Body of pancreas (tissue), 4 donors: ENCODE results near the gene HNRNPDL. TPM values are rescaled to one million over a fixed set of nuclear protein-coding genes. Genes with fewer than 3 reads are reported as not detected.
A peak's percentile ranks its signal among the peaks of the same experiment; 100 is the strongest.

Experiments used
- ATAC-seq: fragments of 150-250 bp; one replicate; pipeline ENCODE4 v1.9.1; 2016
- DNase-seq, 4 donors: peaks; one replicate each; pipeline ENCODE4 v3.0.0-alpha.2; 2019
- H3K27ac ChIP-seq, 4 donors: fragments of 200-600 bp; sonication (generic); 1 replicate in 3 of 4; 2 replicates in 1 of 4; pipeline versions ENCODE4 v1.5.1 to v1.6.1; 2016 to 2019; ENCODE audit warnings: mild to moderate bottlenecking in 1 of 4, mixed read lengths in 1 of 4, moderate library complexity in 1 of 4
- H3K27me3 ChIP-seq, 2 donors: fragments of 200-600 bp; sonication (generic); one replicate each; pipeline ENCODE4 v1.6.0; 2016; ENCODE audit warnings: mild to moderate bottlenecking in 1 of 2
- H3K36me3 ChIP-seq, 2 donors: fragments of 200-600 bp; sonication (generic); replicated peaks in 1 of 2; 2 replicates each; pipeline ENCODE4 v1.5.1; 2016; ENCODE audit warnings: low read depth in 2 of 2; ENCODE audit not compliant: insufficient read depth in 1 of 2
- H3K4me1 ChIP-seq: fragments of 200-600 bp; sonication (generic); one replicate; pipeline ENCODE4 v1.6.0; 2016
- H3K4me3 ChIP-seq, 2 donors: fragments of 200-600 bp; sonication (generic); 1 replicate in 1 of 2; 2 replicates in 1 of 2; pipeline ENCODE4 v1.5.1; 2016 to 2019
- H3K9me3 ChIP-seq, 3 donors: fragments of 200-600 bp; sonication (generic); 1 replicate in 2 of 3; 2 replicates in 1 of 3; pipeline ENCODE4 v1.5.1; 2016
- CTCF ChIP-seq, 7 experiments: fragments of 450-650 bp in 4 of 7; fragments of 200-600 bp in 3 of 7; sonication (generic) in 3 of 7; IDR thresholded peaks; one replicate each; pipeline ENCODE4 v1.5.1; 2016 to 2019; ENCODE audit warnings: antibody characterized with exemption in 7 of 7
- POLR2A ChIP-seq, 3 donors: fragments of 450-650 bp; IDR thresholded peaks; one replicate each; pipeline ENCODE4 v1.6.1; 2016; ENCODE audit warnings: antibody characterized with exemption in 3 of 3, mild to moderate bottlenecking in 2 of 3
- WGBS, 2 donors: methylation state at CpG; one replicate each; pipeline ENCODE4 v1.1.5; 2017; 5-methylcytosine and 5-hydroxymethylcytosine counted together
- intact Hi-C: fragments of 100-400 bp; cut with DNase I; formaldehyde crosslinking; loops from one replicate; pipeline ENCODE4 v1.15.1; 2023
- total RNA-seq, 2 donors: library from RNA; depleted of rRNA; stranded (reverse); fragments of >200 nt; gene quantifications; one replicate each; pipeline ENCODE4 v1.1.0, GENCODE V29; 2016

The HNRNPDL gene
- total RNA-seq, 2 donors from 2014 or later: 130 to 131 TPM

DNA sequence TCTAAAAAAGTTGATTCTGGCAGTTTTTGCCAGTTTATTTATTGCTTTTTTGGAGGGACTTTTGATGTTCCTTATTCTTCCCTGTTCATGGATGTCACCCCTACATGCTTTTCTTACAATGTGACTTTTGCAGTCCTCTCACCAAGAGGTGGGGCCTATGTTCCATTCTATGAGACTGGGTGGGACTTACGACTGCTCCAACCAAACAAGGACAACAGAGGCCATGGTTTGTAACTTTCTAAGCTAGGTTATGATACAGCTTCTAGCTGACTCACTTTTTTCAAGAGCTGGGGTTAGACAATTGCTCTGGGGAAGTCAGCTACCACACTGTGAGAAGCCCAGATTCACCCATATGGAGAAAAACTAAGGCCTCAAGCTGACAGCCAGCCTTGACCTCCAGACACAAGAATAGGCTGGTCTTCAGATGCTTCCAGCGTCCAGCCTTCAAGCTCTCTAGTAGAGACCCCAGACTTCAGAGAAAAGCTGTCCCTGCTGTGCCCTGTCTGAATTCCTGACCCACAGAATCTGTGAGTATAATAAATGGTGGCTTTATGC lies 39.6 kb upstream of the HNRNPDL start:
- TF ChIP-seq CTCF (IDR thresholded peaks at IDR 0.05): no peak
- no peak for TF ChIP-seq POLR2A (IDR thresholded peaks at IDR 0.05)
- Histone ChIP-seq H3K36me3 (no peaks in the 10 kb centered on the region), H3K4me1 (no peaks in the 10 kb centered on the region), H3K27ac (no peak overlapping the region), H3K27me3 (no peaks in the 10 kb centered on the region), H3K9me3 (no peaks in the 10 kb centered on the region), H3K4me3 (no peak overlapping the region)
- intact Hi-C loops: loop anchor here (10.0 kb wide), 1 partner anchor 265 kb away; no protein-coding TSS in a partner anchor
- 57 to 76% methylated on average over 2 of the region's 2 CpGs for WGBS, 2 donors
- ATAC-seq (no peak), DNase-seq (no peak)

- H3K36me3 ChIP-seq: no peaks in the 10 kb centered on the region
- H3K9me3 ChIP-seq: no peaks in the 10 kb centered on the region
- 54 to 63% methylated on average over 3 of the region's 3 CpGs for WGBS, 2 donors
- H3K27me3 ChIP-seq: no peaks in the 10 kb centered on the region
- no peak overlapping the region for H3K4me3 ChIP-seq
- DNase-seq: no peak
- intact Hi-C loops: loop anchor here (10.0 kb wide), 1 partner anchor 267 kb away; no protein-coding TSS in a partner anchor
- ATAC-seq: no peak
- no peak for TF ChIP-seq CTCF (IDR thresholded peaks at IDR 0.05)
- no peak for TF ChIP-seq POLR2A (IDR thresholded peaks at IDR 0.05)
- H3K4me1 ChIP-seq: no peaks in the 10 kb centered on the region
- H3K27ac ChIP-seq: no peak overlapping the region
Observed at GRCh38 chr4:82467471-82467870, 37.2 kb upstream of the HNRNPDL start.

GRCh38 chr4:82463221-82463620 lies 33.0 kb upstream of the HNRNPDL start:
- H3K36me3 ChIP-seq: peaks cover 0 to 7% of the 10 kb centered on the region in 2 donors
- intact Hi-C loops: loop anchor here (10.0 kb wide), 1 partner anchor 272 kb away; no protein-coding TSS in a partner anchor
- no peak overlapping the region for H3K27ac ChIP-seq
- no peak for DNase-seq
- 95 to 100% methylated on average over 1 of the region's 1 CpG for WGBS, 2 donors
- H3K9me3 ChIP-seq: no peaks in the 10 kb centered on the region
- H3K4me1 ChIP-seq: no peaks in the 10 kb centered on the region
- ATAC-seq: no peak
- H3K27me3 ChIP-seq: no peaks in the 10 kb centered on the region
- H3K4me3 ChIP-seq: no peak overlapping the region
- no peak for TF ChIP-seq POLR2A (IDR thresholded peaks at IDR 0.05)
- TF ChIP-seq CTCF (IDR thresholded peaks at IDR 0.05): no peak

DNA sequence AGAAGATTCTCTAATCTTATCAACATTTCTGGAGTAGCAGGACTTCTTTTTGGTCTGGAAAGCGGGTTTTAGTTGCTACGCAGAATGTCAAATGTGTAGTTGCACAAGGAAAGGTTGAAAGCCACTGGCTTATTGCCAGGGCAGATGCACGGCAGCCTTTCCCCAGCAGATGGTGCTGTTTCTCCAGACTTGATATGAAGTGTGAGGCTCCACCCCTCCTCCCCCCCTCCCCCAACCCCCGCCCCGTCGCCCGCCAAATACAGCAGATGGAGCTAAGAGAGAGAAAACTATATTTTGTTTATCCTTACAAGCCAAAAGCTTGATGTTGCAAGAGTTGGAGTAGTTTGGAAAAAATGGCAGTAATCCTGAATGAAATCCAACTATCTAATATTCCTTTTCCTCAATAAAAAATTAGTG lies 32.2 kb upstream of the HNRNPDL start:
- peak overlapping the region in 1 of 4 donors; percentile 26 for H3K27ac ChIP-seq
- intact Hi-C loops: loop anchor here (10.0 kb wide), 1 partner anchor 272 kb away; no protein-coding TSS in a partner anchor
- DNase-seq: peak; percentile 88 to 95 (median 92)

More for the DNA sequence above, 32.2 kb upstream of the HNRNPDL start:
- H3K4me3 ChIP-seq: no peak overlapping the region
- H3K4me1 ChIP-seq: no peaks in the 10 kb centered on the region
- WGBS, 2 donors: 2% methylated on average over 7 of the region's 7 CpGs
- TF ChIP-seq POLR2A (IDR thresholded peaks at IDR 0.05): no peak
- TF ChIP-seq CTCF (IDR thresholded peaks at IDR 0.05): peak; percentile 60 to 91 (median 81)
- H3K36me3 ChIP-seq: peaks cover 0 to 8% of the 10 kb centered on the region in 2 donors
- H3K9me3 ChIP-seq: no peaks in the 10 kb centered on the region
- H3K27me3 ChIP-seq: no peaks in the 10 kb centered on the region
- peak; percentile 95 for ATAC-seq
